Heart left ventricle (tissue), 13 donors: ENCODE results near the gene MPZL2.

Experiments used
- CTCF ChIP-seq, 12 donors: fragments of 200-600 bp; sonication (generic) in 4 of 12; IDR thresholded peaks; one replicate each; pipeline versions ENCODE4 v1.5.0 to v1.8.0; 2018 to 2022; ENCODE audit warnings: antibody characterized with exemption in 12 of 12, mild to moderate bottlenecking in 5 of 12
- POLR2A ChIP-seq, 2 donors: fragments of 450-650 bp; IDR thresholded peaks; one replicate each; pipeline ENCODE4 v1.6.1; 2017; ENCODE audit warnings: antibody characterized with exemption in 2 of 2, mild to moderate bottlenecking in 2 of 2, moderate library complexity in 2 of 2
- donor health status: ischemic (EF 13 %, LVEDD 7.1; RV severe dilation, severe dysfunction).
- donor health status: DM: no; HTN: yes; CAD: no.
- donor health status: DM: no; HTN: no; CAD: no.
- donor health status: ischemic (EF 25% LVEDD 6.9; RV normal size, moderate dysfunction).
- donor health status: ischemic (EF 25% LVEDD 5.7; RV mildly dilated, moderate dysfunction).
- donor health status: ischemic (EF 35%, LVEDD 5.7; RV mildly dilated, moderate dysfunction).
- donor health status: nonischemic (EF 11% LVEDD 7.7; RV severe dilation, severe dysfunction).
- donor health status: DM: yes; HTN: yes; CAD: no.
- donor health status: PGD.
- donor health status: ischemic (EF 29% LVEDD 5.4; RV normal size, mild dysfunction).
- donor health status: nonischemic (EF 23%, LVEDD 6.1; RV moderate dilation, normal function).

GRCh38 chr11:118238929-118239328 is 25.2 kb downstream of the MPZL2 start:
- TF ChIP-seq CTCF (IDR thresholded peaks at IDR 0.05): no peak
- no peak for TF ChIP-seq POLR2A (IDR thresholded peaks at IDR 0.05)
